NCI-H2029 (cell line): ENCODE measurements around the gene MIOX.

Experiments
- DNase-seq: peaks from one replicate; lab custom pipeline; 2025; lab: John Stamatoyannopoulos, UW

MIOX gene

GRCh38 chr22:50473855-50474671, 12.6 kb upstream of the MIOX start:
- DNase-seq: no peak

GRCh38 chr22:50474710-50475651, 11.7 kb upstream of the MIOX start, which contains the start of gene SBF1:
TSS of gene SBF1 (minus strand) at chr22:50475035. CDS start at chr22:50474840, 195 bp downstream.
- DNase-seq: peak; percentile 45

DNA sequence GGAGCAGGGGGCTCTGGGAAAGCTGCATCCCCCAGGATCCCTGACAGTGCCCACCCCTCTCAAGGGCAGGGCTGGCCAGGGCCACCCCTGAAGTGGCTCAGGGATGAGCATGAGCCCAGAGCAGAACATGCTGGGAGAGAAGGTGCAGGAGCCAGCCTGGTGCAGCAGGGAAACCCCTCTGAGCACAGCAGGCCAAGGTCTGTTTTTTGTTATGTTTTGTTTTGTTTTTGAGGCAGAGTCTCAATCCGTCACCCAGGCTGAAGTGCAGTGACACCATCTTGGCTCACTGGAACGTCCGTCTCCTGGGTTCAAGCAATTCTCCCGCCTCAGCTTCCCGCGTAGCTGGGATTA, 11.0 kb upstream of the MIOX start:
- no peak for DNase-seq

DNA sequence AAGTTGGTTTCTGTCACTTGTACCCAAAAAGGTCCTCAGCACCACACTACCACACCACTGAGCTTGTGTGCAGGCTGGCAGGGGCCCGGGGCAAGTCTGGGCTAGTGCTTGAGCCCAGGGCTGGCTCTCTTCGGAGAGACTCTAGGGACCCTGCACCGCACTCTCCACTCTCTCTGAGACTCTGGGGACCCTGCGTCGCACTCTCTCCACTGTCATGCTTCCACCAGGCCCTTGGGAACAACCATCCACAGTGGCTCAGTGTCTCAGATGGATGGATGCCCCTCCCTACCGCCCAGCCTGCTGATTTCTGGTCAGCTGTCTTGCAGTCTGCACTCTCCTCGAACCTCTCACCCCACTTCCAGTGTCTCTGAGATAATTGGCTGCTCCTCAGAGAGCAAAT, 9.8 kb upstream of the MIOX start:
- no peak for DNase-seq

DNA sequence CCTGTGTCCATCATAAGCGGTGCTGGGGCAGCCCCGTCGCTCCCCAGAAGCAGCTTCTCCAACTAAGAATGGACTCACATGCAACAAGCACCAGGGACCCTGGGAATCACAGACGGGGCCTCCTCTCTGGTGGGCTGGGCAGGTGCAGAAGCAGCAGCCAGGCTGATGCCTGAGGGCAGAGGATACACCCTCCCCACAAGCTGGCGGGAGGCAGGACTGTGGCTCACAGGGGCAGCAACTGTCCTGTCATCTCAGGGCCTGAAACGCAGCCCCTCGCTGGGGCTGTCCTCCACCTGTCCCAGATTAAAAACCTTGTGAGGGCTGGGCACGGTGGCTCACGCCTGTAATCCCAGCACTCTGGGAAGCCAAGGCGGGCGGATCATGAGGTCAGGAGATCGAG, 8.7 kb upstream of the MIOX start:
- no peak for DNase-seq

DNA sequence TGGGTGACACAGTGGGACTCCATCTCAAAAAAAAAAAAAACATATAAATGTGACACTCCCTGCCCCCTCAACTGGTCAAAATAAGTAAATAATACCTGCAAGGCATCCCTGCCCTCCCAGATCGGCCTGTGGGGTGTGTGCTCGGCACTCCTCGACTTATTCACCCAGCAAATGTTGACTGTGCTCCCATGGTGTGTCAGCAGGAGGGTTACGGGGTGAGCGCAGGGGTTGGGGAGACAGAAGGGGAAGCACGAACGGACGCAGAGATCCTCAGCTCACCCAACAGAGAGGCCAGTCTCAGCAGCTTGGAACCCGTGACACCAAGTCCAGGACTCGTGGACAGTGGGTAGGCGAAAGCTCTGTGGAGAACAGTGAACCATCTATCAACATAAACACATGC, 6.9 kb upstream of the MIOX start:
- DNase-seq: no peak

- DNase-seq: no peak
Observed at GRCh38 chr22:50481045-50481439, 5.6 kb upstream of the MIOX start.

DNA sequence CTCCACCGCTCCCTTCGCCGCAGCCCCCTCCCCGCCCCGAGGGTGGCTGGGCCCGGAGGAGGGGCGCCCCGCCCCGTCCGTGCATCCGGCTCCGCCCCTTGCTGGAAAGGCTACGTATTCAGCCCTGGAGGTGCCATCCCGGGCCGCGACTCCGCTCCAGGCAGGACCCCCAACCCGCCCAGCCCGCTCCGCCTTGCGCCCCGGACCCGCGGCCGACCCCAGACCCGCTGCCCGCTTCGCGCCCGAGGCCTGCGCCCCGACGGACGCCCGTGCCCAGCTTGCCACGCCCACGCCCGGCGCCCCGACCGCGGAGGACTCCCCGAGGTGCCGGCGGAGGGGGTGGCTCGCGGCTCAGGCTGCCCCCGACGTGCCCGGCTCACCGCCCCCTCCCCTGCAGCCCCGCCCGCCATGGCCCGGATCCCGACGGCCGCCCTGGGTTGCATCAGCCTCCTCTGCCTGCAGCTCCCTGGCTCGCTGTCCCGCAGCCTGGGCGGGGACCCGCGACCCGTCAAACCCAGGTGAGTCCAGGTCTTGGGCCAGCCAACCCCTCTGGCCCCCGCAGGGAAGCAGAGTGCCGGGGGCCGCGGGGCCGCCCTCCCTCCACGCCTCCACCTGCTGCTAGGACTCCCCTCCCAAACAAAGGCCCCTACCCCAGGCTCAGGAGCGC, 5.1 kb upstream of the MIOX start, which contains the start of gene ADM2:
TSS of gene ADM2 (plus strand) at position 104 of the 667 bp plus-strand sequence. CDS start at position 409, 305 bp downstream.
- no peak for DNase-seq

GRCh38 chr22:50482107-50483074, 4.3 kb upstream of the MIOX start:
- DNase-seq: no peak

GRCh38 chr22:50483106-50483505, 3.6 kb upstream of the MIOX start:
- DNase-seq: no peak

- DNase-seq: no peak
Observed at GRCh38 chr22:50483556-50483955, 3.1 kb upstream of the MIOX start.

DNA sequence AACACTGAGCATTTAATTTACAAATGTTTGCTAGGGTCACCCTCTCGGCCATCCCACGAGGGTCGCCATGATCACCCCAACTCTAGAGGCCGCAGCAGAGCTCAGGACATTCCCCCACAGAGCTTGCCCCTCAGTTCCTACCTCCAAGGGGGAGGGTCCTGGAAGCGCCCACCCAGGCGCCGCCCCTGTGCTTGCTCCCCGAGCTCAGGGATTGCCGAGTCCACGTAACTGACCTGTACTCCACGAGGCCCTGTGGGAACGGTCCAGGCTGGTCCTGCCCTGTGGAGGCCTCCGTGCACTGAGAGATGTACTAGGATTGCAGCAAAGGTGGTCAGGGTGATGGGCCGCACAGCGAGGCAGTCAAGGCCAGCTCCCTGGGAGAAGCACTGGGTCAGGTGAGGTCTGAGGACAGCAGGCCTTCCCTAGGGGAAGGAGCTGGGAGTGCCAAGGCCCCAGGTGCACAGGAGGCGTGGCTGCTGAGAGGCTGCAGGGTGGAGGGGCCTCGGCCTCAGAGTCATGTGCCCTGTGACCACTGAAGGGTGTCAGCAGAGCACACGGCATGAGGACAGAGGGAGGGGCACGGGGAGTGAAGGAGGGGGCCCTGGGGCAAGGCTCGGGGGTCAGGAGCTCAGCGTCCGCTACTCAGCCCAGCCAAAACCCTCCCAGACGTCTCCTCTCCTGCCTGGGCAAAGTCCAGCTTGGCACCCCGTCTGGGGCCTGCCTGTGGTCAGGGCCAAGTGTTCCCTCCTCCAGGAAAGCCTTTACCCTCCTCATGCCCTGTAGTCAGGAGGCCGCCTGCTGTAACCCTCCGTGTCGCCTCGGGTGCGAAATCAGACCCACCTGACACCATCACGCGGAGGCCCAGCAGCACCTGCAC, 2.4 kb upstream of the MIOX start:
- no peak for DNase-seq

GRCh38 chr22:50485221-50486131, 1.2 kb upstream of the MIOX start:
- no peak for DNase-seq

GRCh38 chr22:50487290-50488005, 789 bp downstream of the MIOX start:
- DNase-seq: no peak

- DNase-seq: no peak
Observed at GRCh38 chr22:50488006-50488677, 1.5 kb downstream of the MIOX start.

GRCh38 chr22:50488886-50489285, 2.2 kb downstream of the MIOX start:
- no peak for DNase-seq

GRCh38 chr22:50489363-50490243, 2.9 kb downstream of the MIOX start:
- DNase-seq: no peak
